ENCODE results near the gene SNED1. TPM values are rescaled to one million over a fixed set of nuclear protein-coding genes. Genes with fewer than 3 reads are reported as not detected.

Gene SNED1
- polyA plus RNA-seq, 12 donors: 1.6 to 7.1 (median 3.6) TPM; not detected in 1

GRCh38 chr2:241020629-241021190 lies 22.3 kb downstream of the SNED1 start:
- no peak for DNase-seq

DNA sequence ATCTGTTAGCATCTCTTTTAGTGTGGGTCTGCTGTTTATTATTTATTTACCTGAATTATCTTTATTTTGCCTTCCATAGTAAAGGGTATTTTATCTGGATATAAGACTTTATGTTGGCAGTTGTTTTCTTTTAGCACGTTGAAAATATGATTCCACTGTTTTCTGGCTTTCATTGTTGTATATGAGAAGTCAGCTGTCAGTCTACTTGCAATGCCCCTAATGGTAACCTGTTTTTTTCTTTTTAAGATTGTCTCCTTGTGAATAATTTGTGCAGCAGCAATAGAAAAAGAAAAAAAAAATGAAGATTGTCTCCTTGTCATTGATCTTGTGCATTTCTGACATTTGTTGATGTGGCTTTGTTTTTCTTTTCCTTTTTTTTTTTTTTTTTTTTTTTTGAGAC lies 27.2 kb downstream of the SNED1 start:
- no peak for DNase-seq

DNA sequence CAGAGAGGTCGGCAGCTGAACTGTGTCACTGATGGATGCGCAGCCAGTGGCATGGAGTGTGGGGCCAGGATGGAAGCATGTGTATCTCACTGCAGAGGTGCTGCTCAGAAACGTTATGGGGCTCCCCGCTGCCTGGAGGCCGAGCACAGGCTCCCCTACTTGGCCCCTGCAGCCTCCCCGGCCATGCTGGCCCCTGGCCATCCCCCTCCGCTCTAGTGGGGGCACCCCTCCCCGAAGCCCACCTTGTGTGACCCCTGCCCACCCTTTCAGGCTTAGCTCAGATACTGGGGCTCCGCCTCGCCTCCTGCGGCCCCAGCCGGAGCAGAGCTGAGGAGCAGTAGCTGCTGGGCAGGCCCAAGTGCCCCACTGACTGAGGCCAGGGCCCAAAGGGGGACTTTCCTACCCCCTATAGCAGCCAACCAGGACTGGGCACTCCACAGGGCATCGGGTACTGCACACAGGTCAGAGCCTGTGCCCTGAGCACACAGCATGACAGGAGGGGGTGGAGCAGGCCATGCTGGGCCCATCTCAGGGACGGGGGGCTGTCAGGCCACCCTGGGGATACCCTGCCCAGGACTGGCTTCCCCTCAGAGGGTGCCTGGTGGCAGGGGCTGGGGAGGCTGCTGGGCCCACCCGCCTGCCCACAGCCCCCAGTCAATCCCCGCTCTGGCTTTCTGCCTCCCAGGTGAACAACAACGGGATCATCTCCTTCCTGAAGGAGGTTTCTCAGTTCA lies 31.3 kb downstream of the SNED1 start:
- no peak for DNase-seq

GRCh38 chr2:241030333-241030680 lies 31.9 kb downstream of the SNED1 start:
- no peak for DNase-seq

DNA sequence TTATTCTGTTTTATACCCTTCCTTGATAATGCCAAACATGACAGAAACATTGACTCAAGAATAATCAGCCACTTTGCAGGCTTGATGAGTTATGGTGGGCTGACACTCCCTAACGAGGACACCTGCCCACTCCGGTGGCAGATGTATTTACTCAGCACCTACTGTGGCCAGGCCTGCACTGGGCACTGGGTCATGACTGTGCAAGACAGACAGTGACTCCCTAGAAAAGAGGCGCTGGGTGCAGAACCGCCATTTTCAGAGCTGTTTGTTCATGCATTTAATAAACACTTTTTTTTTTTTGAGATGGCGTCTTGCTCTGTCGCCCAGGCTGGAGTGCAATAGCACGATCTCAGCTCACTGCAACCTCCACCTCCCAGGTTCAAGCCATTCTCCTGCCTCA lies 32.5 kb downstream of the SNED1 start:
- DNase-seq: no peak

GRCh38 chr2:241031436-241032165 lies 33.2 kb downstream of the SNED1 start:
- DNase-seq: no peak

DNA sequence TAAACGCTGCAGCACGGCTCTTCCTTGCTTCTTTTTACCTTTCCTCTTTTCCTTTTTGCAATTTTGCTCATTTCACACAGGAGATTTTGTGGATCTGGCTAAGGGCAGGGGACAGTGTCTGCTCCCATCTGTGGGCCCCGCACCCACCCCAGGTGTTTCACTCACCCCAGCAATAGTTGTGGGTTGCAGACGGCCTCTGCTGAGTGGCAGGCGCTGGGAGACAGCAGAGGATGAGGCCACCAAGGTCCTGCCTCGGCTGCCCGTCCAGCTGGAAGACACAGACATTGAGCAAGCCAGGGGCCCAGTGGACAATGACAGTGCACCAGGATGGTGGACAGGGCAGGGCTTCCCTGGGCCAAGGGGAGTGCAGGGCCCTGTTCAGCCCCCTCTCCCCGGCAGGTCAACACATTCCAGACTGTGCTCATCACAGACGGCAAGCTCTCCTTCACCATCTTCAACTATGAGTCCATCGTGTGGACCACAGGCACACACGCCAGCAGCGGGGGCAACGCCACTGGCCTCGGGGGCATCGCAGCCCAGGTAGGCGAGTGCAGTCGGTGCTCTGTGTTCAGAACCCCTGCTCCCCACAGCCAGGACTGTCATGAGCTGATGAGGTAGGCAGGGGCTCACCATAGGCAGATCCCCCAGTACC lies 35.0 kb downstream of the SNED1 start:
- no peak for DNase-seq

DNA sequence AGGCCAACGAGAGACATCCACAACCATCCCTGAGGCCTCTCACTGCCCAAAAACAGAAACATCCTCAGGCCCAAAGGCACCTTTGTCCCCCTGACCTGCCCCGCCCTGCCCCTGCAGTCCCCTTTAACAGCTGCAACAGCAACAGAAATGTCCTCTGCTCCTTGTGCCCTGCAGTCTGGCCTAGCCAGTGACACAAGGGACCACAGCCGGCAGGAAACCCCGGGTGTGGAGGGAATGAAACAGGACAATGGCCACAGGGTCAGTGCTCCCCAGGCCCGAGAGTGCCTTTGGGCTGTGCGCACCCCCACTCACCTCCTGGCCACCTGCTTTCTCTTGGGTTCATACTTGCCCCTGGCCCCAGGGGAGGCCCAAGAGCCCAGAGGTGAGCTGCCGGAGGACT lies 35.6 kb downstream of the SNED1 start:
- no peak for DNase-seq

- DNase-seq: no peak
Observed at GRCh38 chr2:241034490-241035141, 36.2 kb downstream of the SNED1 start.

- no peak for DNase-seq
Observed at GRCh38 chr2:241035142-241035817, 36.9 kb downstream of the SNED1 start.

DNA sequence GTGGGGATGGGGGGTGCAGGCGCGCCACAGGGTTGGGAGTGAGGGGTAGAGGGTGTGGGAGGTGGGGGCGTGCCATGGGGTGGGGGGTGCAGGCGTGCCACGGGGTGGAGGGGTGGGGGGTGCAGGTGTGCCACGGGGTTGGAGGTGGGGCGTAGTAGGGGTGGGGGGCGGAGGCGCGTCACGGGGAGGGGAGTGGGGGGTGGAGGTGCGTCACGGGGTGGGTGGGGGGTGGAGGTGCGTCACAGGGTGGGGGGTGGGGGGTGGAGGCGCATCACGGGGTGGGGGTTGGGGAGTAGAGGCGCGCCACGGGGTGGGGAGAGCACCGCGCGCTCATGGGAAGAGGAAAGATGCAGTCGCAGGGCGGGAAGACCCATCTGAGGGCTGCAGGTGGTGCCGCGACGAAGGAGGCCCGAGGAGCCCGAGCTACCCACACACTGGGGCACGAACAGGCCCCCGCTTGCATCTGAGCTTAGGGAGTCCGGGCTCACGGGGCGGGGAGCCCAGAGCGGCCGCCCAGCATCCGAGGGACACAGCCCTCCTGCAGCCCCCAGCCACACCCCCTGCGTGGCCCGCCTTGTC lies 37.5 kb downstream of the SNED1 start:
- no peak for DNase-seq

DNA sequence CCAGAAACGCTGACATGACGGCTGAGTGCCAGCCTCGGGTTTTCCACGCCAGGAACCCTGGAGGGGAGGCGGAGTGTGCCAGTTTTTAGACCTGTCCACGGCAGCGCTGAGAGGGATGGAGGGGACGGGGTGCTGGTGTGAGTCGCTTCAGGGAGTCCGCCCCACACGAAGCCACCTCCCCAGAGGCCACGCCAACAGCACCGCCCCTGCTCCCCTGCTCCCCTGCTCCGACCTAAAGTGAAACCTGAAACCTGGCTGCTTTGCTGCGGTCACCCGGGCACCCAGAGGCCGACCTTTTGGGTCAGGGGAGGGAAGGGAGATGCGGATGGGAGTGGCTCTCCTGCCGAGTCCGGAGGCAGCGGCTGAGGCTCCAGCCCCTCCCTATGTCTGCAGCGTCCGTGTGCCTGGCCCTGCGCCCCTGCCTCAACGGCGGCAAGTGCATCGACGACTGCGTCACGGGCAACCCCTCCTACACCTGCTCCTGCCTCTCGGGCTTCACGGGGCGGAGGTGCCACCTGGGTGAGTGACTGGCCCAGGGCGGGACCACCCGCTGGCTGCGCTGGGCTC lies 38.1 kb downstream of the SNED1 start:
- DNase-seq: no peak

DNA sequence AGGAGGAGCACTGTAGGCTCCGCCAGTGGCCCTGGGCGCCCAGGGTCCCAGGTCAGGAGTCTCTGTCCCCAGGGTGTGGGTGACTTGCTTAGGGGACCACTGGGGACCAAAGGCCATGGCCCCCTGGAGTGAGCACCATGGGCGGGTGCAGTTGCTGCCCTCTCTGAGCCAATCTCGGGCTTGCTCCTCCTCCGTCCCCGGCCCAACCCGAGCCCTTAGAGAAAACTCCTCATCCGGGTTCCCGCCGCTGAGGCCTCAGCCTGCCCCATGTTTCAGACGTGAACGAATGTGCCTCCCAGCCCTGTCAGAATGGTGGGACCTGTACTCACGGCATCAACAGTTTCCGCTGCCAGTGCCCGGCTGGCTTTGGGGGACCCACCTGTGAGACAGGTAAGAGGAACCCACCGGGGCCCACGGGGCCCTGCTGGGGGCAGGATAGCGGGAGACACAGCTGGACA lies 38.6 kb downstream of the SNED1 start:
- DNase-seq: no peak

- DNase-seq: no peak
Observed at GRCh38 chr2:241037498-241037897, 39.1 kb downstream of the SNED1 start.

DNA sequence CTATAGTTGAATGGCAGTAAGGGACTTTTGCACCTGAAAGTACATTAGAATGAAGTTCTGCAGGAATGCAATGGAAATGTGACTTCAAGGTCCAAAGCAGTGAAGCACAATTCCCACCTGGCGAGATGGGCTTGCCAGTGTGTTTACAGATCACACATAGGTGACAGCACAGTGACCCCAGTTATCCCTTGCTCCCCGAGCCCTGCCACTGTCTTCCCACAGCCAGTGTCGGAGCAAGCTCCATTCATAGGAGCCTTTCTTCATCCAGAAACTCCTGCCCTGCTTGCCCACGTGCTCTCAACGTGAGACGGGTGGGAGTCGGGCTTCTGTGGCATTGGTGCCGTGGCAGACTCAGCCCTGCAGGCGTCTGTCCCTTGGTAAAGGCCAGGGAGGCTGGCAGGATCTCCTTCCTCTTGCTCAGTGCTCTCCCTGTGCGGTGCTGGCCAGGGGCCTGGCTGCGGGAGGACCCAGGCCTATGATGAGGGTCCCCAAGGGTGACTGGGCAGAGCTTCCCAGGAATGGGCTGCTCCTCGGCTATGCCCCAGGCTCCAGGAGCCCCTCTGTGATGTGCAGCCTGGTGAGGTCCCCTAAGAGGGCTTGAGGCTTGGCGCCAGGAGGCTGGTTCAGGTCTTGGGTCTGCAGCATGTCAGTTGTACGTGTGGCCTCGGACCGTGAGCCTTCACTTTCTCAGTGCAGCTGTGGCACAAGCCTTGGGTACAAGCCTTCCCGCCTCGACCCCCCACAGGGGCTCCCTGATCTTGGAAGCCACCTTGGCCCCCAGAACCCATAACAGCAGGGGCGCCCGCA lies 40.2 kb downstream of the SNED1 start:
- no peak for DNase-seq

DNA sequence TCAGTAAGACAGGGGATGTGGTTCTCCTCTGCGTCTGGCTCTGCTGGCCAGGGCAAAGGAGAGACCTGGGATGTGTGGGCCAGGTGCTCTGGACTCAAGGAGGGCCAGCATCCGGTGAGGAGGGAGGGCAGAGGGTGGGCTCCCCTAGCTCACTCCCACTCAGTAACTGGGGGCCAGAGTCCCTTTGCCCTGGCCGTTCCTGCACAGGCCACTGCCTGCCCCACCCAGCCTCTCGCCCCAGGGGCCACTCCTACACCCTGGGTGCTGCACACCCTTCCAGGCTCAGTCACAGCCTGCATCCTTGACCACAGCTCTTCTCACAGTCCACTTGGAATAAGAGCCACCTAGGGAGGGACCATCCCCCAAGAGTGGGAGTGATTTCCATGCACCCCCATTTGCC lies 41.0 kb downstream of the SNED1 start:
- no peak for DNase-seq

DNA sequence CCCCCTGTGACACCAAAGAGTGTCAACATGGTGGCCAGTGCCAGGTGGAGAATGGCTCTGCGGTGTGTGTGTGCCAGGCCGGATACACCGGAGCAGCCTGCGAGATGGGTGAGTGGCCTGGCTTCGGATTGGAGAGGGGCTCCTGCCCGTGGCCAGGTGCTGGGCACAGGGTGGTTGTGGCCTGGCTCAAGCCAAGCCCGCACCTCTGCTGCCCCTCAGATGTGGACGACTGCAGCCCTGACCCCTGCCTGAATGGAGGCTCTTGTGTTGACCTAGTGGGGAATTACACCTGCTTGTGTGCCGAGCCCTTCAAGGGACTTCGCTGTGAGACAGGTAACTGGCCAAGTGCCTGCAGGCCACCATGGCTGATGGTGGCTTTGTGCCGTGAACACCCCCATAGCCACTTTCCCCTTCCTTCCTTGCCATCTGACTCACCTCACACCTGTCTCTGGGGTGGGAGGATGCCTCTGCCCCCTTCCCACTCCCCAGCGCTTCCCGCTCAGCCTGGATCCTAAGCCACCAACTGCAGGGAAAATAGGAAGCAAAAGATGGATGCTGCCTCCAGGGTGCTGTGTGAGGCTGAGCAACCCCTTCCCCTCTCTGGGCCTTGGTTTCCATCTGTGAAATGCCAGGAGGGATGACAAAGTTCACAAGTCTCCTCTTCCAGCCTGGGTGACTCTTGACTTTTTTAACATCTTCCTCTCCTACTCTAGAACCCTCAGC lies 41.8 kb downstream of the SNED1 start:
- DNase-seq: no peak

GRCh38 chr2:241041589-241042158 lies 43.3 kb downstream of the SNED1 start:
- no peak for DNase-seq

- DNase-seq: no peak
Observed at GRCh38 chr2:241043581-241043980, 45.2 kb downstream of the SNED1 start.
